HepG2 (cell line): ENCODE data around the gene CCDC88B. TPM values are rescaled to one million over a fixed set of nuclear protein-coding genes. Genes with fewer than 3 reads are reported as not detected.

Experiments
- AGO2 ChIP-seq: fragments of 200-400 bp; formaldehyde crosslinking; optimal IDR thresholded peaks from 2 replicates; pipeline ENCODE3; 2017; ENCODE audit warnings: mild to moderate bottlenecking, low read depth, low read length, moderate library complexity
- AHR ChIP-seq: IDR thresholded peaks from 2 replicates; pipeline ENCODE4 v1.6.1; 2018; ENCODE audit warnings: missing genetic modification reagents, missing compliant biosample characterization
- ARID4A ChIP-seq: sonication (generic); formaldehyde crosslinking; IDR thresholded peaks from 2 replicates; pipeline ENCODE4 v1.5.0; 2020; ENCODE audit warnings: mild to moderate bottlenecking, missing genetic modification reagents, borderline replicate concordance
- ESRRA ChIP-seq: sonication (generic); formaldehyde crosslinking; IDR thresholded peaks from 2 replicates; pipeline ENCODE4 v1.5.1; 2020; ENCODE audit warnings: mild to moderate bottlenecking, low read depth, missing genetic modification reagents
- GATAD1 ChIP-seq: IDR thresholded peaks from 2 replicates; pipeline ENCODE4 v1.6.1; 2016; ENCODE audit warnings: missing genetic modification reagents, missing compliant biosample characterization
- IRF2 ChIP-seq: IDR thresholded peaks from 2 replicates; pipeline ENCODE4 v1.6.1; 2018; ENCODE audit warnings: missing genetic modification reagents, missing compliant biosample characterization
- KDM5B ChIP-seq: sonication (generic); formaldehyde crosslinking; IDR thresholded peaks from 2 replicates; pipeline ENCODE4 v1.4.0; 2020; ENCODE audit warnings: missing genetic modification reagents, mild to moderate bottlenecking, borderline replicate concordance
- NCOA2 ChIP-seq: sonication (generic); formaldehyde crosslinking; IDR thresholded peaks from 2 replicates; pipeline ENCODE4 v1.8.0; 2022; ENCODE audit warnings: inconsistent platforms
- PHF20 ChIP-seq: sonication (generic); formaldehyde crosslinking; IDR thresholded peaks from 2 replicates; pipeline ENCODE4 v1.5.0; 2020; ENCODE audit warnings: mild to moderate bottlenecking, missing genetic modification reagents
- TARDBP ChIP-seq: sonication (generic); formaldehyde crosslinking; IDR thresholded peaks from 2 replicates; pipeline ENCODE4 v1.8.0; 2022; ENCODE audit warnings: mild to moderate bottlenecking, missing genetic modification reagents
- TCF7L2 ChIP-seq: IDR thresholded peaks from 2 replicates; pipeline ENCODE4 v1.6.1; 2011; ENCODE audit warnings: mild to moderate bottlenecking, low read depth, low read length, moderate library complexity
- ZBTB20 ChIP-seq: sonication (generic); formaldehyde crosslinking; IDR thresholded peaks from 2 replicates; pipeline ENCODE4 v1.8.1; 2023; ENCODE audit warnings: missing genetic modification reagents, low read depth, mild to moderate bottlenecking, borderline replicate concordance
- ZBTB7A ChIP-seq: sonication (generic); formaldehyde crosslinking; IDR thresholded peaks from 2 replicates; pipeline ENCODE4 v1.8.0; 2022; ENCODE audit warnings: mild to moderate bottlenecking, missing genetic modification reagents
- ZFX ChIP-seq: sonication (generic); formaldehyde crosslinking; IDR thresholded peaks from 2 replicates; pipeline ENCODE4 v1.4.0; 2020; ENCODE audit warnings: mild to moderate bottlenecking, low read depth, missing genetic modification reagents, moderate library complexity
- ZFY ChIP-seq: sonication (generic); formaldehyde crosslinking; IDR thresholded peaks from 2 replicates; pipeline ENCODE4 v1.4.0; 2020; ENCODE audit warnings: missing genetic modification reagents
- ZKSCAN8 ChIP-seq: IDR thresholded peaks from 2 replicates; pipeline ENCODE4 v1.6.1; 2016; ENCODE audit warnings: borderline replicate concordance, missing genetic modification reagents, missing compliant biosample characterization
- ZNF180 ChIP-seq: sonication (generic); formaldehyde crosslinking; IDR thresholded peaks from 2 replicates; pipeline ENCODE4 v1.4.0; 2020; ENCODE audit warnings: low read depth, missing genetic modification reagents, borderline replicate concordance
- ZNF263 ChIP-seq: sonication (generic); formaldehyde crosslinking; IDR thresholded peaks from 2 replicates; pipeline ENCODE4 v1.4.0; 2020; ENCODE audit warnings: missing genetic modification reagents
- ZNF546 ChIP-seq: sonication (generic); formaldehyde crosslinking; conservative IDR thresholded peaks from 2 replicates; pipeline ENCODE4 v1.8.1; 2023; ENCODE audit warnings: mild to moderate bottlenecking, missing genetic modification reagents
- ZNF572 ChIP-seq: sonication (generic); formaldehyde crosslinking; IDR thresholded peaks from 2 replicates; pipeline ENCODE4 v1.5.1; 2020; ENCODE audit warnings: mild to moderate bottlenecking, missing genetic modification reagents
- ZNF839 ChIP-seq: sonication (generic); formaldehyde crosslinking; IDR thresholded peaks from 2 replicates; pipeline ENCODE4 v1.4.0; 2020; ENCODE audit warnings: missing genetic modification reagents, mild to moderate bottlenecking, borderline replicate concordance
- polyA plus RNA-seq, 8 experiments: library from polyadenylated mRNA; depleted of rRNA in 3 of 8; stranded (reverse) in 7 of 8; unstranded in 1 of 8; fragments of >200 nt; fragmentation: Illumina TruSeq in 4 of 8; extraction: Trizol in 4 of 8; gene quantifications; 2 replicates each; pipeline versions ENCODE4 v1.2.1 to v1.2.3, GENCODE V29; 2011 to 2016; ENCODE audit warnings: low read depth in 4 of 8, missing spikeins in 1 of 8, mixed read lengths in 1 of 8; ENCODE audit not compliant: insufficient read depth in 1 of 8
- total RNA-seq, 5 experiments: library from RNA; depleted of rRNA; stranded (reverse); fragments of >200 nt; fragmentation: Illumina TruSeq; extraction: Trizol; gene quantifications; 2 replicates each; pipeline ENCODE4 v1.2.3, GENCODE V29; 2016; ENCODE audit warnings: low read depth in 1 of 5
- TF ChIP-seq, protein P1 (sequence below): sonication (generic); formaldehyde crosslinking; IDR thresholded peaks from 2 replicates; pipeline ENCODE4 v1.4.0; 2020; ENCODE audit warnings: missing genetic modification reagents, borderline replicate concordance

The CCDC88B gene
- total and polyA plus RNA-seq, 2 of the 13 experiments (the other 11 are each of a cell fraction or from before 2014, with no cell fraction given), result 3.6 to 4.8 TPM

DNA sequence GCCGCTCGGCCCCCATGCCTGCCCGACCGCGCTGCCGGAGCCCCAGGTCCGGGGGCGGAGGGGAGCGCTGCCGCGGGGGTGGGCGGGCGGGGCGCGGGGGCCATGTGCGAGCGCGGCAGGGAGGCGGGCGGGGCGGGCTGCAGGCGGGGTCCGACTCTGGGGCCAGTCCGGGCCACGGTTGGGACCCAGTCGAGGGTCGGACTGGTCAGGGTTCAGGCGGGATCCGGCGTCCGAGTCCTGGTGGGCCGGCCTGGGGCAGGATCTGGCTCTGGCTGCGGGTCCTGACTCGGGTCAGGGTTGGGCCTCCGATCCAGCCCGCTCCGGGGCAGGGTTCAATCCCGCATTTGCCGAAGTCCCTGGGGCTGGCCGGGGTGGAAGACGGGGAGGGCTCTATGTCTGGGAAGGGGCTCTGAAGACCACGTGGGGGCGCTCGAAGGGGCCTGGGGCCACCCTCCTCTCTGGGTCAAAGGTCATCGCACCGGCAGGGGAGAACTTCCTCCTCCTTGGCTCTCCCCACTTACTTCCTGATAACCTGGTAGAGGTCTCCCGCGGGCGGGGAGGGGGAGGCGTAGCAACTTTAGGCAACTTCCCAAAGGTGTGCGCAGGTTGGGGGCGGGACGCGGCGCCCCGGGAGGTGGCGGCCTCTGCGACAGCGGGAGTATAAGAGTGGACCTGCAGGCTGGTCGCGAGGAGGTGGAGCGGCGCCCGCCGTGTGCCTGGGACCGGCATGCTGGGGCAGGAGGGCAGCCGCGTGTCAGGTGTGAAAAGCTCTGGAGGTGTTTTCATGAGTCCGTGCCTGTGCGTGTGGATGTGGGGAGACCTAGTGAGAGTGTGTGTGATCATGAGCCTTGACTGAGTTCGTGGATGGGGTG, 34.1 kb upstream of the CCDC88B start (continued):
- TF ChIP-seq ZBTB7A (CRISPR knock-in tag) (0 out of 2 replicates have a peak, but pooled peaks have one; percentile 28), AHR (CRISPR knock-in tag) (0 out of 2 replicates have a peak, but pooled peaks have one; percentile 41), PHF20 (CRISPR knock-in tag) (no peak; the same call in none of the 2 replicates), GATAD1 (CRISPR knock-in tag) (peak; percentile 69), AGO2 (peak; percentile 86), ARID4A (peak; percentile 88; the same call in 1 of the 2 replicates), ZNF180 (CRISPR knock-in tag) (no peak), ZNF546 (CRISPR knock-in tag) (peak; percentile 45; the same call in 1 of the 2 replicates), KDM5B (CRISPR knock-in tag) (peak; percentile 71), ZKSCAN8 (CRISPR knock-in tag) (no peak), ZNF839 (CRISPR knock-in tag) (no peak), NCOA2 (CRISPR knock-in tag) (0 out of 2 replicates have a peak, but pooled peaks have one; percentile 28), ESRRA (CRISPR knock-in tag) (peak; percentile 86; the same call in 1 of the 2 replicates), ZNF572 (CRISPR knock-in tag) (peak; percentile 34; the same call in 1 of the 2 replicates), ZFX (CRISPR knock-in tag) (peak; percentile 49), TCF7L2 (no peak), ZBTB20 (CRISPR knock-in tag) (peak; percentile 69; the same call in 1 of the 2 replicates), ZNF263 (CRISPR knock-in tag) (0 out of 2 replicates have a peak, but pooled peaks have one; percentile 28), TARDBP (CRISPR knock-in tag) (peak; percentile 28; the same call in 1 of the 2 replicates), IRF2 (CRISPR knock-in tag) (peak; percentile 33; the same call in 1 of the 2 replicates), ZFY (CRISPR knock-in tag) (peak; percentile 51)
- TF ChIP-seq, protein P1, sequence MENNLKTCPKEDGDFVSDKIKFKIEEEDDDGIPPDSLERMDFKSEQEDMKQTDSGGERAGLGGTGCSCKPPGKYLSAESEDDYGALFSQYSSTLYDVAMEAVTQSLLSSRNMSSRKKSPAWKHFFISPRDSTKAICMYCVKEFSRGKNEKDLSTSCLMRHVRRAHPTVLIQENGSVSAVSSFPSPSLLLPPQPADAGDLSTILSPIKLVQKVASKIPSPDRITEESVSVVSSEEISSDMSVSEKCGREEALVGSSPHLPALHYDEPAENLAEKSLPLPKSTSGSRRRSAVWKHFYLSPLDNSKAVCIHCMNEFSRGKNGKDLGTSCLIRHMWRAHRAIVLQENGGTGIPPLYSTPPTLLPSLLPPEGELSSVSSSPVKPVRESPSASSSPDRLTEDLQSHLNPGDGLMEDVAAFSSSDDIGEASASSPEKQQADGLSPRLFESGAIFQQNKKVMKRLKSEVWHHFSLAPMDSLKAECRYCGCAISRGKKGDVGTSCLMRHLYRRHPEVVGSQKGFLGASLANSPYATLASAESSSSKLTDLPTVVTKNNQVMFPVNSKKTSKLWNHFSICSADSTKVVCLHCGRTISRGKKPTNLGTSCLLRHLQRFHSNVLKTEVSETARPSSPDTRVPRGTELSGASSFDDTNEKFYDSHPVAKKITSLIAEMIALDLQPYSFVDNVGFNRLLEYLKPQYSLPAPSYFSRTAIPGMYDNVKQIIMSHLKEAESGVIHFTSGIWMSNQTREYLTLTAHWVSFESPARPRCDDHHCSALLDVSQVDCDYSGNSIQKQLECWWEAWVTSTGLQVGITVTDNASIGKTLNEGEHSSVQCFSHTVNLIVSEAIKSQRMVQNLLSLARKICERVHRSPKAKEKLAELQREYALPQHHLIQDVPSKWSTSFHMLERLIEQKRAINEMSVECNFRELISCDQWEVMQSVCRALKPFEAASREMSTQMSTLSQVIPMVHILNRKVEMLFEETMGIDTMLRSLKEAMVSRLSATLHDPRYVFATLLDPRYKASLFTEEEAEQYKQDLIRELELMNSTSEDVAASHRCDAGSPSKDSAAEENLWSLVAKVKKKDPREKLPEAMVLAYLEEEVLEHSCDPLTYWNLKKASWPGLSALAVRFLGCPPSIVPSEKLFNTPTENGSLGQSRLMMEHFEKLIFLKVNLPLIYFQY, result peak; percentile 41; the same call in 1 of the 2 replicates
